Mucosa of descending colon (tissue), 3 donors: ENCODE results near the gene ALG1. TPM values are rescaled to one million over a fixed set of nuclear protein-coding genes. Genes with fewer than 3 reads are reported as not detected.

Experiments used
- ATAC-seq: fragments of 200-7000 bp; cut with Tn5 transposase; one replicate; pipeline ENCODE4 v1.9.1; 2020; ENCODE audit warnings: mild to moderate bottlenecking, moderate library complexity
- DNase-seq, 3 donors: peaks; one replicate each; pipeline ENCODE4 v3.0.0-alpha.2; 2020
- H3K36me3 ChIP-seq: fragments of 200-600 bp; one replicate; pipeline ENCODE4 v1.8.0; 2021; ENCODE audit warnings: low read depth, mild to moderate bottlenecking
- H3K4me1 ChIP-seq: fragments of 200-600 bp; one replicate; pipeline ENCODE4 v1.8.0; 2021; ENCODE audit warnings: low read depth, mild to moderate bottlenecking
- H3K4me3 ChIP-seq: fragments of 200-600 bp; one replicate; pipeline ENCODE4 v1.8.0; 2021; ENCODE audit warnings: mild to moderate bottlenecking
- H3K9me3 ChIP-seq: fragments of 200-600 bp; one replicate; pipeline ENCODE4 v1.8.0; 2021; ENCODE audit warnings: mild to moderate bottlenecking
- intact Hi-C, 2 donors: fragments of 100-400 bp; cut with DNase I in 1 of 2; cut with micrococcal nuclease in 1 of 2; formaldehyde crosslinking; loops; one replicate each; pipeline versions ENCODE4 v1.11.0 to v1.11.1; 2022; cut with DNase I, micrococcal nuclease
- total RNA-seq, 3 donors: library from RNA; stranded (reverse); fragmentation: NEBNext Ultra II Directional in 2 of 3; extraction: Animal tissue kit (Norgen Biotek cat#: 25700) in 2 of 3; gene quantifications; one replicate each; pipeline versions ENCODE4 v1.2.1 to v1.2.4, GENCODE V29; 2021 to 2023
- TF ChIP-seq, protein P1 (sequence below): fragments of 200-600 bp; IDR thresholded peaks from one replicate; pipeline ENCODE4 v1.8.0; 2022; ENCODE audit warnings: antibody characterized with exemption, mild to moderate bottlenecking
- donor health status: DM: no; HTN: no; CAD: no; lungs with moderate emphysema.
- donor health status: DM: no; HTN: no; CAD: no.
- donor health status: DM: no; HTN: yes; CAD: no.

Gene ALG1
- total RNA-seq, 3 donors from 2014 or later, result 17.7 to 32.2 (median 29.0) TPM

DNA sequence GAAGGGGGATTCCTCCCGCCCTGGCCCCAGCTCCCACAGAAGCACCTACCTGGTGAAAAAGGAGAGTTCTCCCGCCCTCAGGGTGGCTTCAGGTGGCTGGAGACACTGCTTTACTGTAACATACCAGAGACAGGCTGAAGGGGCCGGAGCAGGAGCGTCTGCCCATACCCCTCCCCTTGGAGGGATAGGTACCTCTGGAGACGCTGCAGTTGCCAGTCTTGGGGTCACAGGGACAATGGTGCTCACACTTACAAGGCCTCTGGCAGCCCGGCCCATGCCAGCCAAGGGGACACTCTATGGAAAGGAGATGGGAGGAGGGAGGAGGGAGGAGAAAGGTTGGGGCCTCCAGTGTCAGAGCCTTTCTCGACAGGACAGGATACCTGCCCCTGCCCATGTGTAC, 44.6 kb upstream of the ALG1 start:
- intact Hi-C loops, result no loop called here
- no peak overlapping the region for H3K4me3 ChIP-seq
- TF ChIP-seq, protein P1, sequence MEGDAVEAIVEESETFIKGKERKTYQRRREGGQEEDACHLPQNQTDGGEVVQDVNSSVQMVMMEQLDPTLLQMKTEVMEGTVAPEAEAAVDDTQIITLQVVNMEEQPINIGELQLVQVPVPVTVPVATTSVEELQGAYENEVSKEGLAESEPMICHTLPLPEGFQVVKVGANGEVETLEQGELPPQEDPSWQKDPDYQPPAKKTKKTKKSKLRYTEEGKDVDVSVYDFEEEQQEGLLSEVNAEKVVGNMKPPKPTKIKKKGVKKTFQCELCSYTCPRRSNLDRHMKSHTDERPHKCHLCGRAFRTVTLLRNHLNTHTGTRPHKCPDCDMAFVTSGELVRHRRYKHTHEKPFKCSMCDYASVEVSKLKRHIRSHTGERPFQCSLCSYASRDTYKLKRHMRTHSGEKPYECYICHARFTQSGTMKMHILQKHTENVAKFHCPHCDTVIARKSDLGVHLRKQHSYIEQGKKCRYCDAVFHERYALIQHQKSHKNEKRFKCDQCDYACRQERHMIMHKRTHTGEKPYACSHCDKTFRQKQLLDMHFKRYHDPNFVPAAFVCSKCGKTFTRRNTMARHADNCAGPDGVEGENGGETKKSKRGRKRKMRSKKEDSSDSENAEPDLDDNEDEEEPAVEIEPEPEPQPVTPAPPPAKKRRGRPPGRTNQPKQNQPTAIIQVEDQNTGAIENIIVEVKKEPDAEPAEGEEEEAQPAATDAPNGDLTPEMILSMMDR, result no peak
- DNase-seq (no peak), ATAC-seq (no peak)
- H3K4me1 ChIP-seq, result peaks cover 4% of the 10 kb centered on the region
- H3K9me3 ChIP-seq, result no peaks in the 10 kb centered on the region
- H3K36me3 ChIP-seq, result no peaks in the 10 kb centered on the region

DNA sequence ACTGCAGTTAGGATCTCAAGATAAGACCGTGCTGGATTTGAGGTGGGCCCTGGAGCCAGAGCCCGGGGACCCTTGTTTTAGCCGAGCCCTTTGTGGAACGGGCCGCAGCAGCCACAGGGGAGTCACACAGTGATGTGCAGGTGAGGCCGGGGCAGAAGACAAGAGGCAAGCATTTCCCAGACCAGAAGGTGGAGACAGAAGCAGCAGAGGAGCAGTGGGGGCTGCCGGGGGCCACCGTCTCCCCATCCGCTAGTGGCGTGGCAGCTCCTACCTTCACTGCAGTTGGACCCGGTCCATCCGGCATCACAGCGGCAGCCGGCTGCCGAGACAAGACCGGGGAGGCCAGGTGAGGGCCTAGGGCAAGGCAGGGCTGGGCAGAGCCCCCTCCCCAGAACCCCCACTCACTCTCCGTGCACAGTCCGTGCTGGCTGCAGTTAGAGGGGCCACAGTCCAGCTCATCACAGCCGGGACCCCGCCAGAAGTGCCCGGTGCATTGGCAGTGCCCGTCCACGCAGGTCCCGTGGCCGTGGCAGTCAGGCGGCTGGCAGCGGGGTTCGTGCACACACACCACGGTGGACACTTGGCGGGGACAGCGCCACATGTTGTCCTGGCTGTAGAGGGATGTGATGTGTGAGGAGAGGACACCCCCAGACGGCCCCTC, 43.9 kb upstream of the ALG1 start:
- H3K4me3 ChIP-seq, result no peak overlapping the region
- no peak for DNase-seq
- no peak for ATAC-seq
- intact Hi-C loops, result no loop called here
- H3K36me3 ChIP-seq, result no peaks in the 10 kb centered on the region
- TF ChIP-seq, protein P1, result no peak
- H3K9me3 ChIP-seq, result no peaks in the 10 kb centered on the region
- H3K4me1 ChIP-seq, result peaks cover 11% of the 10 kb centered on the region

DNA sequence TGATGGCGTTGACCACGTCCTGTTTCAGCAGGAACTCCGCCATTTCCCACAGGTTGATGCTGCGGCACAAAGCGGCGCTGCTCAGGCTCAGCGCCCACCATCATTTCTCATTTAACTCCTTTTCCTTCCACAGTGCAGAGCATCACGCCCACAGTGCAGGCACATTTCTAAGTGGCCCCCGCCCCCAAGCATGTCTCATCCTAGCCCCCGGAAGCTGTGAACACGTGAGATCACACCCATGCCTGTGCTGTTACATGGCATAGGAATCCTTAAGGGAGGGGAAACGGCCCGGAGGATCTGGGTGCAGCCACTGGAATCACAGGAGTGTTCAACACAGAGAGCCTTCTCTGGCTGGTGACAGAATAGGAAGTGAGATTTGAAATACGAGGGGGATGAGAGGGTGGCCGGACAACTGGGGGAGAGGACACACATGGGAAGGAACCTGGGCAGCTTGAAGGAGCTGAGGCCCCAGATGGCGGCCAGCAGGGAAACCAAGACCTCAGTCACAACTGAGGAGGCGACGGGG, 42.6 kb upstream of the ALG1 start:
- no peaks in the 10 kb centered on the region for H3K36me3 ChIP-seq
- peaks cover 15% of the 10 kb centered on the region for H3K4me1 ChIP-seq
- H3K9me3 ChIP-seq, result no peaks in the 10 kb centered on the region
- TF ChIP-seq, protein P1, result no peak
- intact Hi-C loops, result no loop called here
- no peak overlapping the region for H3K4me3 ChIP-seq
- ATAC-seq (no peak), DNase-seq (no peak)

DNA sequence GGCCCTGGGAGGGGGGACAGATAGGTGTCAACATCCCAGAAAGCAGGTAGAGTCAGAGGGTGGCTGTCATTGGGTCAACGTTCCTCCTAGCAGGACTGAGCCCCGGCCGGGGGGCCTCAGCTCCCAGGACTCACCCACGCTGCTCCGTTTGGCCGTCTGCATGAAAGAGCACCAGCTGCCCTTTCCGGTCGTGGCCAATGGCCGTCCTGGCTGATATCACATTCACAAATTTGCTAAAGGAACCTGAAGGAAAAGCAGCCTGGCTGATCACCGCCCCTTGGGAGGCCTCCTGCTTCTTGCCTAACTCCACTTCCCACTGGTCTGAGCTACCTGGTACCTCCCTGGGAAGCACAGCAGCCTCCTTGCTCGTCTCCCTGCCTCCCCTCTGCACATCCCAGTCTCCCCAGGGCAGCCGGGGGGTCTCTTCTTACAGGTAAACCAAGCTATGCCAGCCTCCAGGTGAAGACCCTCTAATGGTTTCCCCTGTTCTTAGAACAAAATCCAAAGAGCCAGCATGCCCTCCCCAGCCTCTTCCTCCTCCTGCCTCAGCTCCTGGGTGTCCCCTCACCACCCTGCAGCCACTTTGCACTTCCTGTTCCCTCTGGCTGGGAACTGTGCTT, 41.3 kb upstream of the ALG1 start:
- H3K4me3 ChIP-seq, result no peak overlapping the region
- TF ChIP-seq, protein P1, result no peak
- no peak for ATAC-seq
- H3K9me3 ChIP-seq, result no peaks in the 10 kb centered on the region
- H3K36me3 ChIP-seq, result no peaks in the 10 kb centered on the region
- peaks cover 19% of the 10 kb centered on the region for H3K4me1 ChIP-seq
- intact Hi-C loops, result no loop called here
- DNase-seq, result no peak

DNA sequence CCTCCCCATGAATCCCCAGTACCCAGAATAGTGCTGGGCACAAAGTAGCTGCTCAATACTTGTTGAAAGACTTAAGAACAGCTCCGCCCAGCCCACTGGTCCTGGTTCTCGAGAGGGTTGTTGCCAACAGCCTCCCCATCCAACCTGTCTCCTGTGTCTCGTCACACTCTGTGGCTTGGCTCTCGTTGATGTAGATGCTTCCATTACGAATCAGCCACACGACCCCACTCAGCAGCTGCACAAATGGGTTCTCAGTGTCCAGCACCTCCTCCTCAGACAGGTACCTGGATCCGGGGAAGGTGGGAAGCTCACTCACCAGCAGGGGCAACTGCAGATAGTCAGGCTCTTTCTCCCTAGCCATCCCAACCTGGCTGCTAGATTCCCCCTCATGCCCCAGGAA, 40.0 kb upstream of the ALG1 start:
- H3K9me3 ChIP-seq, result no peaks in the 10 kb centered on the region
- no peak for DNase-seq
- intact Hi-C loops, result no loop called here
- TF ChIP-seq, protein P1, result no peak
- no peak for ATAC-seq
- H3K4me1 ChIP-seq, result peaks cover 19% of the 10 kb centered on the region
- no peaks in the 10 kb centered on the region for H3K36me3 ChIP-seq
- no peak overlapping the region for H3K4me3 ChIP-seq
